DND-41 (cell line): Measurements from ENCODE around the gene CEBPZOS.

ENCODE experiments used
- EZH2 ChIP-seq: IDR thresholded peaks from 3 replicates; pipeline ENCODE4 v1.6.1; 2012; ENCODE audit warnings: borderline replicate concordance, low read depth, mild to moderate bottlenecking, moderate library complexity, low read length, inconsistent platforms; ENCODE audit not compliant: severe bottlenecking
- TF ChIP-seq, protein P1 (sequence below): IDR thresholded peaks from 2 replicates; pipeline ENCODE4 v1.5.1; 2012; ENCODE audit warnings: borderline replicate concordance, low read length, moderate library complexity, mild to moderate bottlenecking; ENCODE audit not compliant: poor library complexity, severe bottlenecking; ENCODE audit errors: extremely low read depth

DNA sequence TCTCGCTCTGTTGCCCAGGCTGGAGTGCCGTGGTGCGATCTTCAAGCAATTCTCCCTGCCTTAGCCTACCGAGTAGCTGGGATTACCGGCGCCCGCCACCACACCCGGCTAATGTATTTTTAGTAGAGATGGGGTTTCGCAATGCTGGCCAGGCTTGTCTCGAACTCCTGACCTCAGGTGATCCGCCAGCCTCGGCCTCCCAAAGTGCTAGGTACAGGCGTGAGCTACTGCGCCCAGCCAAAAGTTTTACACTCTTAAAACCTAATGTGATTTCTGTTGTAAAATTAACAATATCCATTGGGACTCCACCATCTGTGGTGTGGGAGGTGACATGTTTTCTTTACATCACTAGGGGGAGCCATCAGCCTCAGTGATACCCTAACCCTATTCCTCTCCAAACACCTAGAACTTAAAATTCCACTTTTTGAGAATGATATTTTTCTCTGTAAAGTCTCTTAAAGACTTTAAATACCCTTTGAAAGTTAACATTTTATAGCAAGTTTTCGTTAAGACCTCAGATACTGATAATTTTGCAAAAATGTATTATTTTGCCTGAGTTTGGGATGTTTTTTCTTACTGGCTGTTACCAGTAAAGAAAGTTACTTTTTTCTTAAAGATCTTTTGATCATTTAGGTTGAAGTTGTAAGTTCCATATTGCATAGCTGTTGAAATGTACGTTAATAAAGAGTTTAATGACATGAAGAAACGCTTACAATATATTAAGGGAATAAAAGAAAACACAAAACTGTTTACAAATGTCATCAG is 27.9 kb upstream of the CEBPZOS start:
- TF ChIP-seq, protein P1, sequence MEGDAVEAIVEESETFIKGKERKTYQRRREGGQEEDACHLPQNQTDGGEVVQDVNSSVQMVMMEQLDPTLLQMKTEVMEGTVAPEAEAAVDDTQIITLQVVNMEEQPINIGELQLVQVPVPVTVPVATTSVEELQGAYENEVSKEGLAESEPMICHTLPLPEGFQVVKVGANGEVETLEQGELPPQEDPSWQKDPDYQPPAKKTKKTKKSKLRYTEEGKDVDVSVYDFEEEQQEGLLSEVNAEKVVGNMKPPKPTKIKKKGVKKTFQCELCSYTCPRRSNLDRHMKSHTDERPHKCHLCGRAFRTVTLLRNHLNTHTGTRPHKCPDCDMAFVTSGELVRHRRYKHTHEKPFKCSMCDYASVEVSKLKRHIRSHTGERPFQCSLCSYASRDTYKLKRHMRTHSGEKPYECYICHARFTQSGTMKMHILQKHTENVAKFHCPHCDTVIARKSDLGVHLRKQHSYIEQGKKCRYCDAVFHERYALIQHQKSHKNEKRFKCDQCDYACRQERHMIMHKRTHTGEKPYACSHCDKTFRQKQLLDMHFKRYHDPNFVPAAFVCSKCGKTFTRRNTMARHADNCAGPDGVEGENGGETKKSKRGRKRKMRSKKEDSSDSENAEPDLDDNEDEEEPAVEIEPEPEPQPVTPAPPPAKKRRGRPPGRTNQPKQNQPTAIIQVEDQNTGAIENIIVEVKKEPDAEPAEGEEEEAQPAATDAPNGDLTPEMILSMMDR = peak; percentile 82
- TF ChIP-seq EZH2 = no peak
